Activated naive CD8-positive, alpha-beta T cell treated with anti-CD3 and anti-CD28 coated beads, Interleukin-2, amount 50 U/mL, for 24 hours (primary cell): ENCODE measurements around the gene RTP5.
A peak's percentile ranks its signal among the peaks of the same experiment; 100 is the strongest.

Source experiments
- ATAC-seq: fragments of 150-1000 bp; cut with Tn5 transposase; one replicate; pipeline ENCODE4 v1.10.0; 2021
- DNase-seq: peaks from one replicate; pipeline ENCODE4 v3.0.0; 2021
- H3K27ac Mint-ChIP-seq: one replicate; pipeline ENCODE4 v1.8.0; 2021; ENCODE audit warnings: mild to moderate bottlenecking, mixed read lengths
- H3K27me3 Mint-ChIP-seq: one replicate; pipeline ENCODE4 v1.8.0; 2021; ENCODE audit warnings: mixed read lengths
- H3K36me3 Mint-ChIP-seq: one replicate; pipeline ENCODE4 v1.8.0; 2021; ENCODE audit warnings: low read depth, mixed read lengths
- H3K4me1 Mint-ChIP-seq: one replicate; pipeline ENCODE4 v1.8.0; 2021; ENCODE audit warnings: mixed read lengths
- H3K4me3 Mint-ChIP-seq: one replicate; pipeline ENCODE4 v1.8.0; 2021; ENCODE audit warnings: mild to moderate bottlenecking, moderate library complexity, mixed read lengths
- H3K9me3 Mint-ChIP-seq: one replicate; pipeline ENCODE4 v1.8.0; 2021; ENCODE audit warnings: mixed read lengths

Gene RTP5

DNA sequence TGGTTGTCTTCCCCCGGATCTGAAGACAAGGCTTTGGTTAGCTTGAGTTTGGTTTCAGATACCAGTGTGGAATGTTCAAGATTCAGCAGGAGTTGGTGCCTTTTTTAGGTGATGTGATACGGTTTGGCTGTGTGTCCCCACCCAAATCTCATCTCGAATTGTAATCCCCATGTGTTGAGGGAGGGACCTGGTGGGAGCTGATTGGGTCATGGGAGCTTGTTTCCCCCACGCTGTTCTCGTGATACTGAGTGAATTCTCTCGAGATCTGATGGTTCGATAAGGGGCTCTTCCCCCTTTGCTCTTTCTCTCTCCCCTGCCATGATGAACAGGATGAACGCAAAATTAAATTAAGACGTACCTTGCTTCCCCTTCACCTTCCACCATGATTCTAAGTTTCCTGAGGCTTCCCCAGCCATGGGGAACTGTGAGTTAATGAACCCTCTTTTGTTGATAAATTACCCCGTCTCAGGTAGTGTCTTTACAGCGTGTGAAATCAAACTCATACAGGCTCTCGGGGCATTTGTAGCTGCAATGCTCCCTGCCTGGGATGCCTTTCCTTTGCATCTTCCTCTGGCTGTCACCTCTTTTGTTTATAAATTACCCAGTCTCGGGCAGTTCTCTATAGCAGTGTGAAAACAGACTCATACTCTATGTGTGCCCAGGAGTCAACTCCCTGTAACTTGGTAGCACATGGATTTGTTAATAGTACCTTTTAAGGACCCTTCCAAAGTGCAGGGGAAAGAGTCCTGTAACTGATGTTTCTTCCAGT, 32.1 kb upstream of the RTP5 start:
- Mint-ChIP-seq H3K9me3 (peaks cover 6% of the 10 kb centered on the region), H3K27ac (no peak overlapping the region), H3K4me1 (peaks cover 16% of the 10 kb centered on the region), H3K4me3 (no peak overlapping the region), H3K27me3 (peaks cover 27% of the 10 kb centered on the region), H3K36me3 (peaks cover 4% of the 10 kb centered on the region)
- no peak for ATAC-seq
- DNase-seq: no peak

DNA sequence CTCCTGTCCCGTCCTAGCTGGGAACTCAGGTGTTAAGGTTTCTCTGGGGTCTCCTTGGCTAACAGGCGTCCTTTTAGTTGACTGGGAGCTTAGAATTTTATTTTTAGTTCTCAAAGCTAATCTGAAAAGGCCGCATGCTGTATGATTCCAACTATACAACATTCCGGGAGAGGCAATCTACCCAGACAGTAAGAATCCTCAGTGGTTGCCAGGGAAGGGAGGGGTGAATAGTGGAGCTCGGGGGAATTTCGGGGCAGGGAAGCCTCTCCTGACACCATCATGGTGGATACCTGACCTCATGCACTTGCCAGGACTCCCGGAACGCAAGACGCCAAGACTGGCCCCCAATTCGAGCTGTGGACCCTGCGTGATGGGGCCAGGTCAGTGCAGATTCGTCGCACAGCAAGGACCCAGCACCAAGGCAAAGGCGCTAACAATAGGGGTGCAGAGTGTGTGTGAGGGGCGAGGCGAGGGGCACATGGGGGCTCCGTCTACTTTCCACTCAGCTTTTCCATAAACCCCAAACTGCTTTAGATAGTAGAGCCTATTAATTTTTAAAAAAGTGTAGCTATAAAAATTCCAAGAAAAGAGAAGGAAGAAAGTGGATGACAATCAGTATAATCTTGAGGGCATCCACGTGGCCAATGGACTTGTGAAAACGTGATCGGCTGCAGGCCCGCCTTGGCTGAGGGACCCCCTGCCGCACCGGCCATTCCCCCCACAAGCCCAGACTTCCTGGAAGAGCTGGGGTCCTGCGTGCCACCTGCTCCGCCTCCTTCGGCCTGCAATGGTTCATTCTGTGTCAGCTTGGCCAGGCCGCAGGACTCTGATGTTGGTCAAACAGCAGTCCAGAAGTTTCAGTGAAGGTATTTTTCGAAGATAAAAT, 28.1 kb upstream of the RTP5 start:
- peaks cover 22% of the 10 kb centered on the region for H3K27me3 Mint-ChIP-seq
- H3K36me3 Mint-ChIP-seq: peaks cover 11% of the 10 kb centered on the region
- no peak for DNase-seq
- no peak overlapping the region for H3K4me3 Mint-ChIP-seq
- no peaks in the 10 kb centered on the region for H3K9me3 Mint-ChIP-seq
- H3K27ac Mint-ChIP-seq: no peak overlapping the region
- ATAC-seq: no peak
- H3K4me1 Mint-ChIP-seq: peaks cover 41% of the 10 kb centered on the region

DNA sequence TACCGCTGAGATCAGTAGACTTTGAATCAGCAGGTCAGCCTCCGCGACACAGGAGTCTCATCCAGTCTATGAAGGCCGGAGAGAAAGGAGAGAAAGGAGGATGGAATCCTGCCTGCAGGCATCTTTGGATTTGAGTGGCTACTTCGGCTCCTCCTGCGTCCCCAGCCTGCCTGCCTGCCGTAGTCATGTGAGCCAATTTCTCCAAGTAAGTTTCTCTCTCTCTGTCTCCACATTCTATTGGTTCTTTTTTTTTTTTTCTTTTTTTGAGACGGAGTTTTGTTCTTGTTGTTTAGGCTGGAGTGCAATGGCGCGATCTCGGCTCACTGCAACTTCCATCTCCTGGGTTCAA, 27.5 kb upstream of the RTP5 start:
- peaks cover 13% of the 10 kb centered on the region for H3K36me3 Mint-ChIP-seq
- no peaks in the 10 kb centered on the region for H3K9me3 Mint-ChIP-seq
- DNase-seq: no peak
- no peak overlapping the region for H3K4me3 Mint-ChIP-seq
- ATAC-seq: no peak
- peaks cover 21% of the 10 kb centered on the region for H3K27me3 Mint-ChIP-seq
- H3K27ac Mint-ChIP-seq: no peak overlapping the region
- H3K4me1 Mint-ChIP-seq: peaks cover 44% of the 10 kb centered on the region

DNA sequence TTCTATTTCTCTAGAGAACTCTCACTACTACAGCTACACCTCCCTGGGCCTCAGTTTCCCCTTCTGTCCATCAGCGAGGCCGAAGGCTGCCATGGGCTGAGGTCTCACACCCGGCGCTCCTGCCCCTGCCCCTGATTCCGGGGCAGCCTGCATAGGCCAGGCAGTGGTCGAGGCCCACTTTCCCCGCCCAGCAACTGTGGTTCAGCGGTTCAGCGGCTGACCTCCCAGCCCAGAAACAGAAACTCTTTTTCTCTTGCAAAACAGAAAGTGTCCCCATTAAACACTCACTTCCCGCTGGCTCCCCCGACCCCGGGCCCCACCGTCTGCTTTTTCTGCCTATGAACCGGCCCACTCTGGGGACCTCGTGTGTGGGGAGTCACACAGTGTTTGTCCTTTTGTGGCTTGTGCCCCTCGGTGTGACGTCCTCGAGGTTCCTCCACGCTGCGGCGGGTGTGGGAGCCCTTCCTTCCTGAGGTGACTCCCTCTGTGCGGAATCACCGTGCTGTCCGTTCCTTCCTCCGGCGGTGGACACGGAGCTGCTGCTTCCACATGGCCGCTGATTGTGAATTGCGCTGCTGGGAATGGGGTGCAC, 26.8 kb upstream of the RTP5 start:
- ATAC-seq (peak; percentile 60), DNase-seq (peak; percentile 73)
- no peaks in the 10 kb centered on the region for H3K9me3 Mint-ChIP-seq
- peak overlapping the region; percentile 71 for H3K4me3 Mint-ChIP-seq
- peak overlapping the region; percentile 87 for H3K27ac Mint-ChIP-seq
- peaks cover 10% of the 10 kb centered on the region for H3K36me3 Mint-ChIP-seq
- H3K4me1 Mint-ChIP-seq: peaks cover 43% of the 10 kb centered on the region
- peaks cover 15% of the 10 kb centered on the region for H3K27me3 Mint-ChIP-seq

DNA sequence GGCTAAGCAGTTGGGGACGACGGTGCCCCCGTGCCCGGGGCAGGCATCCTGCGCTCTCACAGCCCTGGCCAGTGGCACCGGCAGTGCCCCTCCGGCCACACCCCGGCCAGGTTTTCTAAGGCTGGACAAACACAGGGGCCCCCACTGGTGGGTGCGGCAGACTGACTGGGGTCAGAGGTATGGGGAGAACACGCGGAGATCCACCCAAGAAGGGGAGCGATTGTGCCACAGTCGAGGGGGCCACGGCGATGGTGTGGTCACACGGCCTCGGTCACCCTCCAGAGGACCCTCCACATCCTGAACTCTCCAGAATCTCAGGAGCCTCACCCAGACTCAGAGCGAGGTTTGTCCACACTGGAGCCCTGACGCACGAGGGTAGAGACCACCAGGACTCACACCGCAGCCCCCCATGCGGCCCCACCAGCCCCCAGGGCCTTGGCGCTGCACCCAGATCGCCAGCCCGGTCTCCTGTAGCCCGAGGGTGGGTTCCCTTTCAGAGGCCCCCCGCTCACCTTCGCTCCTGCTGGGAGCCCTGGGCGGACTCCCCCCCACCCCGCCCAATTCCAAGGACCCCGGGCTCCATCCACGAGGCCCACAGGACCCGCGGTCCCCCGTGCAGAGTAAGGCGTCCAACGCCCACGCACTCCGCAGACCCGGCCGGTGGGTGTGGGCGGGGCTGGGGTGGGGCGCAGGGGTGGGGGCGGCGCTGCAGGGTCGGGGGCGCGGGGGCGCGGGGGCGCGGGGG, 26.0 kb upstream of the RTP5 start:
- Mint-ChIP-seq H3K9me3 (no peaks in the 10 kb centered on the region), H3K27me3 (peaks cover 9% of the 10 kb centered on the region), H3K36me3 (peaks cover 10% of the 10 kb centered on the region), H3K27ac (peak overlapping the region; percentile 87), H3K4me3 (peak overlapping the region; percentile 71), H3K4me1 (peaks cover 43% of the 10 kb centered on the region)
- DNase-seq (no peak), ATAC-seq (no peak)

GRCh38 chr2:241844066-241844728, 25.3 kb upstream of the RTP5 start:
- H3K27ac Mint-ChIP-seq: peak overlapping the region; percentile 87
- peak; percentile 92 for DNase-seq
- H3K4me3 Mint-ChIP-seq: peak overlapping the region; percentile 75
- peaks cover 12% of the 10 kb centered on the region for H3K36me3 Mint-ChIP-seq
- H3K4me1 Mint-ChIP-seq: peaks cover 41% of the 10 kb centered on the region
- H3K27me3 Mint-ChIP-seq: peaks cover 8% of the 10 kb centered on the region
- ATAC-seq: peak; percentile 82
- H3K9me3 Mint-ChIP-seq: no peaks in the 10 kb centered on the region

- H3K36me3 Mint-ChIP-seq: peaks cover 12% of the 10 kb centered on the region
- H3K4me1 Mint-ChIP-seq: peaks cover 41% of the 10 kb centered on the region
- ATAC-seq (no peak), DNase-seq (no peak)
- H3K27ac Mint-ChIP-seq: peak overlapping the region; percentile 29
- peaks cover 5% of the 10 kb centered on the region for H3K27me3 Mint-ChIP-seq
- no peaks in the 10 kb centered on the region for H3K9me3 Mint-ChIP-seq
- H3K4me3 Mint-ChIP-seq: peak overlapping the region; percentile 75
Observed at GRCh38 chr2:241844831-241845578, 24.5 kb upstream of the RTP5 start.

DNA sequence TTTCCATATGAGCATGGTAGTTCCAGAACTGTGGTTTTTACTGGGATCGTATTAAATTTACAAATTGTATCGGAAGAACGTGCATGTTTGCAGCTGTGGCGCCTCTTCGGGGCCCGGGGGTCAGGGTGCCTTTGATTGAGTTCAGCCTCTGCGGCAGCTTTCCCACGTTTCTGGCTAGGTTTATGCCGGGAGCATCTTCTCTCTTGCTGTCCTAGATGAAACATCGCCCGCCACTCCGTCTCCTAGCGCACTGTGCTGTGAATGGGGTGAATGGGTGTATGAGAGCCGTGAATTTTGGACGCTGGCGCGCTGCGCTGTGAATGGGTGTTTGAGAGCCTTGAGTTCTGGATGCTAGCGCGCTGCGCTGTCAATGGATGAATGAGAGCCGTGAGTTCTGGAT, 23.1 kb upstream of the RTP5 start:
- Mint-ChIP-seq H3K4me3 (peak overlapping the region; percentile 49), H3K27me3 (peaks cover 5% of the 10 kb centered on the region), H3K4me1 (peaks cover 41% of the 10 kb centered on the region), H3K27ac (peak overlapping the region; percentile 48), H3K9me3 (no peaks in the 10 kb centered on the region), H3K36me3 (peaks cover 12% of the 10 kb centered on the region)
- DNase-seq: no peak
- no peak for ATAC-seq

DNA sequence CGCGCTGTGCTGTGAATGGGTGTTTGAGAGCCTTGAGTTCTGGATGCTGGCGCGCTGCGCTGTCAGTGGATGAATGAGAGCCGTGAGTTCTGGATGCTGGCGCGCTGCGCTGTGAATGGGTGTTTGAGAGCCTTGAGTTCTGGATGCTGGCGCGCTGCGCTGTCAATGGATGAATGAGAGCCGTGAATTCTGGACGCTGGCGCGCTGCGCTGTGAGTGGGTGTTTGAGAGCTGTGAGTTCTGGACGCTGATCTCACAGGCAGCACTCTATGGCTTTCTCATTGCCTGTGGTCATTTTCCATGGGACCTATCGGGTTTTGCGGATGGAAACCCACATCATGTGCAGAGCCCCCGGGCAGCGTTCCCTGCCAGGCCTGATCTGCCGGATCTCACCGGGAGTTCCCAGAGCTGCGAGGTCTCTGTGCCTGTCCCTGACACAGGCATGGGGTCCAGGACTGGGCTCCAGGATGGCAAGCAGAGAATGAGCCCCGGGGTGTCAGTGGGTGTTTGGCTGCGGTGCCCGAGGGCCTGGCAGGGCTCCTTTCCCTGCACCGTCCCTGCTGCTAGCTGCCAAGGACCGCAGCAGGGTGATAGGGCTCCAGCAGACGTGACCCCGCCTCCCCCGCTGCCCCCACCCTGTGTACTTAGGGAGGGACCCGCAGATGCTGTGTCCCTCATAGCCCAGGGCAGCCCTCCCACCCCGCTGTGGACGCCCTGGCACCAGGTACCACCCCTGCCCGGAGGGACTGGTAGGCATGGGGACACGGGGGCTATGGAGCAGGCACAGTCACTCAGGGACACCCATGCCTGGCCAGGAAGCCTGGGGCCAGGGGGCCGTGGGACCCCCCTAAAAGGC, 20.5 kb upstream of the RTP5 start:
- H3K27me3 Mint-ChIP-seq: peaks cover 5% of the 10 kb centered on the region
- peaks cover 15% of the 10 kb centered on the region for H3K36me3 Mint-ChIP-seq
- no peaks in the 10 kb centered on the region for H3K9me3 Mint-ChIP-seq
- ATAC-seq: no peak
- no peak for DNase-seq
- no peak overlapping the region for H3K27ac Mint-ChIP-seq
- no peak overlapping the region for H3K4me3 Mint-ChIP-seq
- H3K4me1 Mint-ChIP-seq: peaks cover 26% of the 10 kb centered on the region

DNA sequence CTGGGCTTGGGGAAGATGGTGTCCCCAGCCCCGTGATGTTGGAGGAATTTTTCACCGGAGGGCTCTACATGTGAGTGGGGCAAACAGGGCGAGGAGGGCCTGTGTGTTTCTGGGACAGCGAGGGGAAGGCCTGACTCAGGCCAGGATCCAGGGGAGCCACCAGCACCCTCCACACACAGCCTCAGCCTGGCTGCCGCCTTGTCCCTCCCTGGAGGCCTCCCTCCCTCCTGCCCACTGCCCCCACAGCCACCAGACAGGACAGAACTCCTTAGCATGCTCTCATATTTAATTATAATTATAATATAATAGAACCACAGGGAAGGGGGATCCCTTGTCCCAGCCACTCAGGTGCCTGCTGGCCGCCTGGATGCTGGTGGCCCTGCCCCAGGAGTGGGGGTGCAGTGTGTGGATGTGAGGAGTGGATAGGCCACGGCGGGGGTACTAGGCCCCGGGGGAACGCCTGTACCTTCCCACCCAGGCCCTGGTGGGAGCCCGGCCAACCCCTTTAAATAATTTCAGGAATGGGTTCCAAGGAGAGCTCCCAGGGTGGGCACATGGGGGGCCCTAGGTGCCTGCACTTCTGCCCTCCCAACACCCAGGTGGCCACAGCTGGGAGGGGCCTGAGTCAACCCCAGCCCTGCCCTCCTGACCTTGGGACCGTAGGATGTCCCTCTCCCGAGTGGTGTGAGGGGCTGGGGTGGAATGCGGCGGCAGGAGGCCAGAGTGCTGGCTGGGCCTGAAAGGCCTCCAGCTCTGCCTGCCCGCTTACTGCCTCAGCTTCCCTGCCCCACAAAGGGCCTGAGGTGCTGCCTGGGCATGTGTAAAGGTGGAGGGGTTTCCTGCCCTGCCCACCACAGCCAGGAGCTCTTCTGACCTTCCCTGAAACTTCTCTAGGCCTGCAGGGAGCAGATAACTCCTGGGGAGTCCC, 19.6 kb upstream of the RTP5 start:
- peaks cover 13% of the 10 kb centered on the region for H3K36me3 Mint-ChIP-seq
- no peak for ATAC-seq
- no peak overlapping the region for H3K4me3 Mint-ChIP-seq
- H3K27me3 Mint-ChIP-seq: peaks cover 5% of the 10 kb centered on the region
- H3K9me3 Mint-ChIP-seq: no peaks in the 10 kb centered on the region
- H3K27ac Mint-ChIP-seq: no peak overlapping the region
- H3K4me1 Mint-ChIP-seq: peaks cover 19% of the 10 kb centered on the region
- no peak for DNase-seq

GRCh38 chr2:241850544-241851324, 18.8 kb upstream of the RTP5 start:
- Mint-ChIP-seq H3K36me3 (peaks cover 14% of the 10 kb centered on the region), H3K9me3 (no peaks in the 10 kb centered on the region), H3K27me3 (peaks cover 5% of the 10 kb centered on the region), H3K4me3 (no peak overlapping the region), H3K27ac (no peak overlapping the region), H3K4me1 (peaks cover 11% of the 10 kb centered on the region)
- DNase-seq (no peak), ATAC-seq (no peak)
